Natural killer cell treated with Interleukin-12 subunit alpha and Interleukin-12 subunit beta and Interleukin-15 and Interleukin-18, amount 100 ng/mL, for 72 hours (primary cell): Measurements from ENCODE around the gene MALRD1. TPM values are rescaled to one million over a fixed set of nuclear protein-coding genes. Genes with fewer than 3 reads are reported as not detected.

Experiments used
- ATAC-seq, 2 donors: fragments of 150-1000 bp; cut with Tn5 transposase in 1 of 2; sonication (Bioruptor Pico), chemical (Tn5 transposase) in 1 of 2; 2 replicates each; pipeline ENCODE4 v1.10.0; 2021
- DNase-seq: peaks from one replicate; pipeline ENCODE4 v3.0.0; 2022; ENCODE audit warnings: low spot score
- H3K27ac Mint-ChIP-seq, 2 donors: 1 replicate in 1 of 2; 2 replicates in 1 of 2; pipeline ENCODE4 v1.8.0; 2022; ENCODE audit warnings: mixed read lengths in 2 of 2, mild to moderate bottlenecking in 1 of 2, moderate library complexity in 1 of 2
- H3K27me3 Mint-ChIP-seq, 2 donors: 1 replicate in 1 of 2; 2 replicates in 1 of 2; pipeline ENCODE4 v1.8.0; 2022; ENCODE audit warnings: mixed read lengths in 2 of 2
- H3K36me3 Mint-ChIP-seq: one replicate; pipeline ENCODE4 v1.8.0; 2022; ENCODE audit warnings: mixed read lengths
- H3K4me1 Mint-ChIP-seq, 2 donors: 1 replicate in 1 of 2; 2 replicates in 1 of 2; pipeline ENCODE4 v1.8.0; 2022; ENCODE audit warnings: low read depth in 2 of 2, mixed read lengths in 2 of 2, mild to moderate bottlenecking in 1 of 2
- H3K4me3 Mint-ChIP-seq: one replicate; pipeline ENCODE4 v1.8.0; 2022; ENCODE audit warnings: mixed read lengths
- H3K9me3 Mint-ChIP-seq: 2 replicates; pipeline ENCODE4 v1.8.0; 2022; ENCODE audit warnings: mixed read lengths
- total RNA-seq, 2 donors: library from RNA; stranded (reverse); gene quantifications; one replicate each; pipeline ENCODE4 v1.2.3, GENCODE V29; 2022

Gene MALRD1
- total RNA-seq, 2 donors from 2014 or later = 0.39 TPM; not detected in 1

GRCh38 chr10:19411119-19411518 is 362.5 kb downstream of the MALRD1 start:
- no peak for DNase-seq

GRCh38 chr10:19412531-19412930 is 363.9 kb downstream of the MALRD1 start:
- no peak overlapping the region for H3K4me3 Mint-ChIP-seq
- ATAC-seq (no peak), DNase-seq (no peak)
- H3K27ac Mint-ChIP-seq = no peak overlapping the region
- H3K27me3 Mint-ChIP-seq = peaks cover 0 to 4% of the 10 kb centered on the region in 2 donors
- no peaks in the 10 kb centered on the region for H3K9me3 Mint-ChIP-seq
- H3K4me1 Mint-ChIP-seq = no peaks in the 10 kb centered on the region
- no peaks in the 10 kb centered on the region for H3K36me3 Mint-ChIP-seq

More at GRCh38 chr10:19411119-19411518, 362.5 kb downstream of the MALRD1 start:
- Mint-ChIP-seq H3K9me3 (no peaks in the 10 kb centered on the region), H3K27ac (no peak overlapping the region), H3K27me3 (no peaks in the 10 kb centered on the region), H3K36me3 (no peaks in the 10 kb centered on the region), H3K4me1 (no peaks in the 10 kb centered on the region), H3K4me3 (no peak overlapping the region)
- no peak for ATAC-seq

GRCh38 chr10:19416164-19416563 is 367.6 kb downstream of the MALRD1 start:
- no peak overlapping the region for H3K4me3 Mint-ChIP-seq
- H3K4me1 Mint-ChIP-seq = no peaks in the 10 kb centered on the region
- no peaks in the 10 kb centered on the region for H3K36me3 Mint-ChIP-seq
- no peak overlapping the region for H3K27ac Mint-ChIP-seq
- DNase-seq = no peak
- peaks cover 4% of the 10 kb centered on the region for H3K9me3 Mint-ChIP-seq
- no peak for ATAC-seq
- peaks cover 0 to 6% of the 10 kb centered on the region in 2 donors for H3K27me3 Mint-ChIP-seq

GRCh38 chr10:19417740-19418139 is 369.1 kb downstream of the MALRD1 start:
- Mint-ChIP-seq H3K4me1 (no peaks in the 10 kb centered on the region), H3K4me3 (no peak overlapping the region), H3K36me3 (no peaks in the 10 kb centered on the region), H3K9me3 (peaks cover 4% of the 10 kb centered on the region), H3K27me3 (peaks cover 0 to 6% of the 10 kb centered on the region in 2 donors), H3K27ac (no peak overlapping the region)
- no peak for DNase-seq
- no peak for ATAC-seq

GRCh38 chr10:19421674-19422073 is 373.1 kb downstream of the MALRD1 start:
- H3K36me3 Mint-ChIP-seq = no peaks in the 10 kb centered on the region

GRCh38 chr10:19426034-19426433 is 377.4 kb downstream of the MALRD1 start:
- ATAC-seq = no peak
- Mint-ChIP-seq H3K4me3 (no peak overlapping the region), H3K27me3 (peaks cover 0 to 2% of the 10 kb centered on the region in 2 donors), H3K36me3 (no peaks in the 10 kb centered on the region), H3K9me3 (peaks cover 4% of the 10 kb centered on the region), H3K27ac (no peak overlapping the region), H3K4me1 (no peaks in the 10 kb centered on the region)
- no peak for DNase-seq

More at GRCh38 chr10:19421674-19422073, 373.1 kb downstream of the MALRD1 start:
- Mint-ChIP-seq H3K27me3 (peaks cover 0 to 9% of the 10 kb centered on the region in 2 donors), H3K4me3 (no peak overlapping the region), H3K4me1 (no peaks in the 10 kb centered on the region), H3K27ac (no peak overlapping the region), H3K9me3 (peaks cover 4% of the 10 kb centered on the region)
- DNase-seq (no peak), ATAC-seq (no peak)

- no peak for ATAC-seq
- H3K27me3 Mint-ChIP-seq = no peaks in the 10 kb centered on the region
- DNase-seq = no peak
- H3K27ac Mint-ChIP-seq = no peak overlapping the region
- H3K4me1 Mint-ChIP-seq = no peaks in the 10 kb centered on the region
- H3K4me3 Mint-ChIP-seq = no peak overlapping the region
- H3K36me3 Mint-ChIP-seq = no peaks in the 10 kb centered on the region
- H3K9me3 Mint-ChIP-seq = peaks cover 6% of the 10 kb centered on the region
These were observed 383.2 kb downstream of the MALRD1 start for GRCh38 chr10:19431622-19432351.

- DNase-seq (no peak), ATAC-seq (no peak)
- no peaks in the 10 kb centered on the region for H3K27me3 Mint-ChIP-seq
- H3K4me1 Mint-ChIP-seq = no peaks in the 10 kb centered on the region
- H3K27ac Mint-ChIP-seq = no peak overlapping the region
- no peak overlapping the region for H3K4me3 Mint-ChIP-seq
- H3K9me3 Mint-ChIP-seq = no peaks in the 10 kb centered on the region
- no peaks in the 10 kb centered on the region for H3K36me3 Mint-ChIP-seq
These were observed 401.3 kb downstream of the MALRD1 start for GRCh38 chr10:19449860-19450259.

- no peak overlapping the region for H3K4me3 Mint-ChIP-seq
- no peaks in the 10 kb centered on the region for H3K9me3 Mint-ChIP-seq
- no peaks in the 10 kb centered on the region for H3K4me1 Mint-ChIP-seq
- ATAC-seq = no peak
- H3K36me3 Mint-ChIP-seq = no peaks in the 10 kb centered on the region
- H3K27me3 Mint-ChIP-seq = no peaks in the 10 kb centered on the region
- DNase-seq = no peak
- H3K27ac Mint-ChIP-seq = no peak overlapping the region
These were observed 402.8 kb downstream of the MALRD1 start for GRCh38 chr10:19451356-19451755.

GRCh38 chr10:19451937-19452336 is 403.3 kb downstream of the MALRD1 start:
- H3K4me1 Mint-ChIP-seq = no peaks in the 10 kb centered on the region
- H3K27ac Mint-ChIP-seq = no peak overlapping the region
- H3K9me3 Mint-ChIP-seq = no peaks in the 10 kb centered on the region
- ATAC-seq (no peak), DNase-seq (no peak)
- no peaks in the 10 kb centered on the region for H3K27me3 Mint-ChIP-seq
- no peaks in the 10 kb centered on the region for H3K36me3 Mint-ChIP-seq
- H3K4me3 Mint-ChIP-seq = no peak overlapping the region

GRCh38 chr10:19453967-19454366 is 405.4 kb downstream of the MALRD1 start:
- no peaks in the 10 kb centered on the region for H3K9me3 Mint-ChIP-seq
- H3K36me3 Mint-ChIP-seq = no peaks in the 10 kb centered on the region
- DNase-seq = no peak
- no peak overlapping the region for H3K27ac Mint-ChIP-seq
- H3K4me1 Mint-ChIP-seq = no peaks in the 10 kb centered on the region
- ATAC-seq = no peak
- no peak overlapping the region for H3K4me3 Mint-ChIP-seq
- H3K27me3 Mint-ChIP-seq = no peaks in the 10 kb centered on the region

- H3K27me3 Mint-ChIP-seq = no peaks in the 10 kb centered on the region
- H3K4me1 Mint-ChIP-seq = no peaks in the 10 kb centered on the region
- H3K4me3 Mint-ChIP-seq = no peak overlapping the region
- ATAC-seq (no peak), DNase-seq (no peak)
- H3K9me3 Mint-ChIP-seq = peaks cover 13% of the 10 kb centered on the region
- H3K27ac Mint-ChIP-seq = no peak overlapping the region
- no peaks in the 10 kb centered on the region for H3K36me3 Mint-ChIP-seq
These were observed 413.0 kb downstream of the MALRD1 start for GRCh38 chr10:19461588-19461987.

GRCh38 chr10:19466709-19467108 is 418.1 kb downstream of the MALRD1 start:
- Mint-ChIP-seq H3K9me3 (peaks cover 10% of the 10 kb centered on the region), H3K27ac (no peak overlapping the region), H3K36me3 (no peaks in the 10 kb centered on the region), H3K4me1 (no peaks in the 10 kb centered on the region), H3K4me3 (no peak overlapping the region), H3K27me3 (no peaks in the 10 kb centered on the region)
- ATAC-seq (no peak), DNase-seq (no peak)

GRCh38 chr10:19468413-19468812 is 419.8 kb downstream of the MALRD1 start:
- peaks cover 16% of the 10 kb centered on the region for H3K9me3 Mint-ChIP-seq
- H3K27ac Mint-ChIP-seq = no peak overlapping the region
- no peaks in the 10 kb centered on the region for H3K4me1 Mint-ChIP-seq
- no peaks in the 10 kb centered on the region for H3K36me3 Mint-ChIP-seq
- DNase-seq (no peak), ATAC-seq (no peak)
- H3K4me3 Mint-ChIP-seq = no peak overlapping the region
- no peaks in the 10 kb centered on the region for H3K27me3 Mint-ChIP-seq

- H3K36me3 Mint-ChIP-seq = no peaks in the 10 kb centered on the region
- H3K9me3 Mint-ChIP-seq = peaks cover 10% of the 10 kb centered on the region
- ATAC-seq (no peak), DNase-seq (no peak)
- H3K27ac Mint-ChIP-seq = no peak overlapping the region
- no peaks in the 10 kb centered on the region for H3K27me3 Mint-ChIP-seq
- H3K4me1 Mint-ChIP-seq = no peaks in the 10 kb centered on the region
- H3K4me3 Mint-ChIP-seq = no peak overlapping the region
These were observed 420.9 kb downstream of the MALRD1 start for GRCh38 chr10:19469521-19469920.
